ENCODE data around the gene HK1. TPM values are rescaled to one million over a fixed set of nuclear protein-coding genes. Genes with fewer than 3 reads are reported as not detected.

The HK1 gene
- polyA plus RNA-seq, 1 experiment = 47.5 TPM

GRCh38 chr10:69362471-69362954 lies 84.2 kb downstream of the HK1 start:
- Histone ChIP-seq H3K36me3 (ENCODE audit: control insufficient read depth, insufficient read depth, low read length) (peaks cover 10% of the 10 kb centered on the region), H3K4me3 (ENCODE audit: low read depth, low read length) (no peak overlapping the region), H3K27me3 (ENCODE audit: control insufficient read depth, insufficient read depth, low read length) (no peaks in the 10 kb centered on the region)
- TF ChIP-seq CTCF (IDR thresholded peaks at IDR 0.05; ENCODE audit: insufficient read depth, low read depth, low read length) = no peak
- CTCF ChIA-PET = interaction anchor here (1.3 kb wide), 1 partner anchor 125 kb away, joined by 3 read pairs; no protein-coding TSS in a partner anchor
- POLR2A ChIA-PET = interaction anchor here (0.6 kb wide), 1 partner anchor 10 kb away, joined by 6 read pairs; no protein-coding TSS in a partner anchor
- no peak for DNase-seq (ENCODE audit: low read depth)

- CTCF ChIA-PET = interaction anchor here (0.7 to 2.6 kb wide), 5 partner anchors 11 to 130 kb away, joined by 3 to 10 read pairs (median 4); no protein-coding TSS in a partner anchor
- POLR2A ChIA-PET = no interaction called here
- H3K36me3 ChIP-seq (ENCODE audit: control insufficient read depth, insufficient read depth, low read length) = peaks cover 11% of the 10 kb centered on the region
- H3K27me3 ChIP-seq (ENCODE audit: control insufficient read depth, insufficient read depth, low read length) = no peaks in the 10 kb centered on the region
- no peak for DNase-seq (ENCODE audit: low read depth)
- H3K4me3 ChIP-seq (ENCODE audit: low read depth, low read length) = no peak overlapping the region
- TF ChIP-seq CTCF (IDR thresholded peaks at IDR 0.05; ENCODE audit: insufficient read depth, low read depth, low read length) = no peak
Observed at GRCh38 chr10:69363666-69364065, 85.4 kb downstream of the HK1 start.

GRCh38 chr10:69364232-69364940 lies 86.1 kb downstream of the HK1 start:
- no peak for TF ChIP-seq CTCF (IDR thresholded peaks at IDR 0.05; ENCODE audit: insufficient read depth, low read depth, low read length)
- peaks cover 15% of the 10 kb centered on the region for H3K36me3 ChIP-seq (ENCODE audit: control insufficient read depth, insufficient read depth, low read length)
- no peaks in the 10 kb centered on the region for H3K27me3 ChIP-seq (ENCODE audit: control insufficient read depth, insufficient read depth, low read length)
- POLR2A ChIA-PET = no interaction called here
- DNase-seq (ENCODE audit: low read depth) = no peak
- CTCF ChIA-PET = interaction anchor here (0.7 to 2.6 kb wide), 5 partner anchors 9 to 130 kb away, joined by 3 to 10 read pairs (median 4); no protein-coding TSS in a partner anchor
- H3K4me3 ChIP-seq (ENCODE audit: low read depth, low read length) = no peak overlapping the region

- CTCF ChIA-PET = interaction anchor here (1.4 kb wide), 1 partner anchor 16 kb away, joined by 4 read pairs; no protein-coding TSS in a partner anchor
- no peak for TF ChIP-seq CTCF (IDR thresholded peaks at IDR 0.05; ENCODE audit: insufficient read depth, low read depth, low read length)
- POLR2A ChIA-PET = no interaction called here
- no peak overlapping the region for H3K4me3 ChIP-seq (ENCODE audit: low read depth, low read length)
- DNase-seq (ENCODE audit: low read depth) = no peak
- peaks cover 17% of the 10 kb centered on the region for H3K36me3 ChIP-seq (ENCODE audit: control insufficient read depth, insufficient read depth, low read length)
- H3K27me3 ChIP-seq (ENCODE audit: control insufficient read depth, insufficient read depth, low read length) = no peaks in the 10 kb centered on the region
Observed at GRCh38 chr10:69366738-69367137, 88.4 kb downstream of the HK1 start.

GRCh38 chr10:69367469-69367868 lies 89.2 kb downstream of the HK1 start:
- TF ChIP-seq CTCF (IDR thresholded peaks at IDR 0.05; ENCODE audit: insufficient read depth, low read depth, low read length) = no peak
- CTCF ChIA-PET = interaction anchor here (0.8 to 1.7 kb wide), 3 partner anchors 16 to 40 kb away, joined by 3 to 5 read pairs (median 4); no protein-coding TSS in a partner anchor
- Histone ChIP-seq H3K36me3 (ENCODE audit: control insufficient read depth, insufficient read depth, low read length) (peaks cover 17% of the 10 kb centered on the region), H3K4me3 (ENCODE audit: low read depth, low read length) (no peak overlapping the region), H3K27me3 (ENCODE audit: control insufficient read depth, insufficient read depth, low read length) (no peaks in the 10 kb centered on the region)
- POLR2A ChIA-PET = no interaction called here
- DNase-seq (ENCODE audit: low read depth) = no peak

All from BJ (cell line).